Kidney (tissue), 14 donors: ENCODE results near the gene WDFY3. TPM values are rescaled to one million over a fixed set of nuclear protein-coding genes. Genes with fewer than 3 reads are reported as not detected.

Experiments used
- DNase-seq, 5 donors: peaks; one replicate each; pipeline ENCODE4 v3.0.0-alpha.2; 2013 to 2020
- FAIRE-seq: peaks from 2 replicates; lab custom pipeline; 2012; peaks lifted over from hg19 to GRCh38; lab: Jason Lieb, UNC
- H3K27ac ChIP-seq, 2 donors: one replicate each; pipeline ENCODE4 v1.7.0; 2013; ENCODE audit warnings: low read depth in 2 of 2, low read length in 2 of 2, inconsistent platforms in 1 of 2
- H3K27me3 ChIP-seq: one replicate; pipeline ENCODE4 v1.7.1; 2013; ENCODE audit warnings: low read length, inconsistent platforms; ENCODE audit not compliant: control insufficient read depth, insufficient read depth
- H3K36me3 ChIP-seq, 3 donors: one replicate each; pipeline versions ENCODE4 v1.7.0 to v1.7.1; 2013; ENCODE audit warnings: low read length in 3 of 3, control low read depth in 1 of 3, inconsistent platforms in 1 of 3; ENCODE audit not compliant: insufficient read depth in 3 of 3, control insufficient read depth in 2 of 3
- H3K4me1 ChIP-seq, 3 donors: one replicate each; pipeline versions ENCODE4 v1.7.0 to v1.7.1; 2013; ENCODE audit warnings: low read length in 3 of 3, inconsistent platforms in 1 of 3, low read depth in 1 of 3; ENCODE audit not compliant: control insufficient read depth in 2 of 3, insufficient read depth in 2 of 3
- H3K4me3 ChIP-seq, 3 donors: one replicate each; pipeline versions ENCODE4 v1.7.0 to v1.8.1; 2013; ENCODE audit warnings: low read length in 3 of 3, control low read depth in 1 of 3, inconsistent platforms in 1 of 3
- H3K9ac ChIP-seq, 3 donors: one replicate each; pipeline versions ENCODE4 v1.7.0 to v1.7.1; 2013; ENCODE audit warnings: low read length in 3 of 3, control low read depth in 1 of 3, inconsistent platforms in 1 of 3
- H3K9me3 ChIP-seq, 3 donors: one replicate each; pipeline versions ENCODE4 v1.7.0 to v1.7.1; 2013; ENCODE audit warnings: low read length in 3 of 3, control low read depth in 1 of 3, inconsistent platforms in 1 of 3; ENCODE audit not compliant: control insufficient read depth in 2 of 3, insufficient read depth in 1 of 3
- CTCF ChIP-seq: IDR thresholded peaks from 3 replicates; pipeline ENCODE4 v1.5.1; 2012; ENCODE audit warnings: mild to moderate bottlenecking, moderate library complexity, borderline replicate concordance; ENCODE audit not compliant: insufficient read depth; ENCODE audit errors: extremely low read depth
- intact Hi-C: fragments of 100-400 bp; cut with DNase I; formaldehyde crosslinking; loops from one replicate; pipeline ENCODE4 v1.11.1; 2022
- polyA plus RNA-seq: library from polyadenylated mRNA; stranded (reverse); fragments of 350-450 nt; fragmentation: Illumina TruSeq; extraction: RNeasy Lipid Tissue Mini Kit (QIAGEN cat#74804); gene quantifications from one replicate; pipeline ENCODE4 v1.2.3, GENCODE V29; 2014; ENCODE audit warnings: low read depth, low replicate concordance; ENCODE audit not compliant: insufficient read depth
- total RNA-seq: library from RNA; stranded (reverse); fragmentation: NEBNext Ultra II Directional; extraction: Animal tissue kit (Norgen Biotek cat#: 25700); gene quantifications from one replicate; pipeline ENCODE4 v1.2.1, GENCODE V29; 2021
- donor health status: control.
- donor health status: control.
- donor health status: control.
- donor health status: control.
- donor health status: control.
- donor health status: DM: yes; HTN: yes; CAD: no.
- donor health status: Normal renal cell carcinoma (clear cell type).

The WDFY3 gene
- total and polyA plus RNA-seq, 2 donors from 2014 or later, result 9.4 to 151 TPM

DNA sequence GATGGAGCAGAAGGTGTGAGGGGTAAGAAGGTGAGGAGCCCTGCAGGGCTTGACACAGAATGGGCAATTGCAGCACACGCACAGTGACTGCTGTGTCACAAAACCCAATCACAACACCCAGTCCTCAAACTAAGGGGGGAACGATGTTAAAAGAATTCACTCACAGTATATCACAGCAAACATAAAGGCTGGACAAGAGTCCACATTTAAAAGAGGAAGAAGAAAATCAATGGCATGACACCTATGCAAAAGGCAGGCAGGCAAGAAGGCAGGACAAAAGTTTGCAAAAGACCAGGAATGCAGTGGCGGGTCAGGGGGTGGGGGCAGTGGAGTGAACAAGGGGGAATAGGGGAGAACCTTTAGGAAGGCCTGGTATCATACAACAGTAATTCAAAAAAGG lies 305.9 kb downstream of the WDFY3 start:
- Histone ChIP-seq H3K27ac (no peak overlapping the region), H3K36me3 (no peaks in the 10 kb centered on the region), H3K9ac (no peak overlapping the region), H3K4me3 (no peak overlapping the region), H3K9me3 (no peaks in the 10 kb centered on the region), H3K27me3 (no peaks in the 10 kb centered on the region), H3K4me1 (no peaks in the 10 kb centered on the region)
- FAIRE-seq (no peak), DNase-seq (no peak)
- intact Hi-C loops, result no loop called here
- no peak for TF ChIP-seq CTCF

- H3K4me1 ChIP-seq, result no peaks in the 10 kb centered on the region
- H3K36me3 ChIP-seq, result peaks cover 0 to 6% (median 0%) of the 10 kb centered on the region in 3 donors
- H3K9me3 ChIP-seq, result no peaks in the 10 kb centered on the region
- no peak overlapping the region for H3K4me3 ChIP-seq
- intact Hi-C loops, result no loop called here
- no peak overlapping the region for H3K9ac ChIP-seq
- no peak for FAIRE-seq
- no peak overlapping the region for H3K27ac ChIP-seq
- no peak for TF ChIP-seq CTCF
- DNase-seq, result no peak
- no peaks in the 10 kb centered on the region for H3K27me3 ChIP-seq
Observed at GRCh38 chr4:84652478-84652877, 314.0 kb downstream of the WDFY3 start.

DNA sequence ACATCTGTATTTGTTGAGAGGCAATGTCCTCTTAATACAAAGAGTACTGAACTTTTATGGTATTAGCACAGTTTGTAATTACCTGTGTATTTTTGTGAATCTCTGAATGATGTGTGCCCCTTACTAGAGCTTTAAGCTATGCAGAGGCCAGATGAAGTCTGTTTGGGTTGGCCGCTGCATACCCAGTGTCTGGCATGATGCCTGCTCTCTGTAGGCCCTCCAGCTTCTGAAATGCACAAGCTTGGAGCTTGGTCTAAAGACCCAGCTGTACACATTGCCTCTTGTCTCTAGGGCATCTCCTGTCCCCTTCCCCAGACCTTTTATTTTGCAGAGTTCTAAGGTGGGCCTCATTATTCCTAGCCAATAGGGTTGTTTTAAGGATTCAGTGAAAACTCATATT lies 315.0 kb downstream of the WDFY3 start:
- H3K9me3 ChIP-seq, result no peaks in the 10 kb centered on the region

More for the DNA sequence above, 315.0 kb downstream of the WDFY3 start:
- Histone ChIP-seq H3K27me3 (no peaks in the 10 kb centered on the region), H3K27ac (no peak overlapping the region), H3K4me3 (no peak overlapping the region), H3K9ac (no peak overlapping the region), H3K4me1 (no peaks in the 10 kb centered on the region), H3K36me3 (peaks cover 0 to 6% (median 0%) of the 10 kb centered on the region in 3 donors)
- TF ChIP-seq CTCF, result no peak
- intact Hi-C loops, result no loop called here
- no peak for DNase-seq
- no peak for FAIRE-seq
